MCF 10A (cell line): ENCODE data around the gene ST3GAL5. TPM values are rescaled to one million over a fixed set of nuclear protein-coding genes. Genes with fewer than 3 reads are reported as not detected.

Source experiments
- BruUV-seq: library from RNA; stranded (reverse); fragments of 400-500 nt; replicated peaks from 2 replicates; lab custom pipeline; 2021; lab: Mats Ljungman, UMichigan
- CTCF ChIA-PET: fragments of 300-600 bp; sonication (Branson Sonifier 250); formaldehyde crosslinking; extraction: SDS; loops from one replicate; lab custom pipeline; 2021; ENCODE audit warnings: antibody characterized with exemption, inconsistent platforms; lab: Yijun Ruan, JAX
- POLR2A ChIA-PET: fragments of 300-600, 350-650 bp; sonication (Branson Sonifier 250); formaldehyde crosslinking; extraction: SDS; loops from one replicate; lab custom pipeline; 2020; ENCODE audit warnings: antibody characterized with exemption, inconsistent platforms; lab: Yijun Ruan, JAX
- DNase-seq: peaks from one replicate; pipeline ENCODE4 v3.0.0-alpha.2; 2018; ENCODE audit not compliant: unreplicated experiment
- H3K27ac Mint-ChIP-seq: one replicate; pipeline ENCODE4 v1.8.0; 2022; ENCODE audit warnings: mild to moderate bottlenecking, low read depth, mixed read lengths; ENCODE audit not compliant: unreplicated experiment
- H3K27me3 Mint-ChIP-seq: one replicate; pipeline ENCODE4 v1.8.0; 2022; ENCODE audit warnings: mixed read lengths; ENCODE audit not compliant: insufficient read depth, unreplicated experiment
- H3K36me3 Mint-ChIP-seq: one replicate; pipeline ENCODE4 v1.8.0; 2022; ENCODE audit warnings: mild to moderate bottlenecking, moderate library complexity, mixed read lengths; ENCODE audit not compliant: insufficient read depth, unreplicated experiment
- H3K4me1 Mint-ChIP-seq: one replicate; pipeline ENCODE4 v1.8.0; 2022; ENCODE audit warnings: mixed read lengths; ENCODE audit not compliant: insufficient read depth, unreplicated experiment
- H3K4me3 Mint-ChIP-seq: one replicate; pipeline ENCODE4 v1.8.0; 2022; ENCODE audit warnings: mild to moderate bottlenecking, moderate library complexity, mixed read lengths; ENCODE audit not compliant: unreplicated experiment
- H3K9me3 Mint-ChIP-seq: one replicate; pipeline ENCODE4 v1.8.0; 2022; ENCODE audit warnings: mixed read lengths; ENCODE audit not compliant: unreplicated experiment
- intact Hi-C: fragments of 100-400 bp; cut with micrococcal nuclease; formaldehyde crosslinking; loops from 2 replicates; pipeline ENCODE4 v1.14.1; 2022
- total RNA-seq: library from RNA; stranded (reverse); gene quantifications from 2 replicates; pipeline ENCODE4 v1.2.3, GENCODE V29; 2022
- TF ChIP-seq, protein P1 (sequence below): fragments of 200-600 bp; IDR thresholded peaks from one replicate; pipeline ENCODE4 v1.8.0; 2022; ENCODE audit warnings: antibody characterized with exemption, mild to moderate bottlenecking; ENCODE audit not compliant: unreplicated experiment

Gene ST3GAL5
- total RNA-seq, 1 experiment from 2014 or later: 2.3 TPM

DNA sequence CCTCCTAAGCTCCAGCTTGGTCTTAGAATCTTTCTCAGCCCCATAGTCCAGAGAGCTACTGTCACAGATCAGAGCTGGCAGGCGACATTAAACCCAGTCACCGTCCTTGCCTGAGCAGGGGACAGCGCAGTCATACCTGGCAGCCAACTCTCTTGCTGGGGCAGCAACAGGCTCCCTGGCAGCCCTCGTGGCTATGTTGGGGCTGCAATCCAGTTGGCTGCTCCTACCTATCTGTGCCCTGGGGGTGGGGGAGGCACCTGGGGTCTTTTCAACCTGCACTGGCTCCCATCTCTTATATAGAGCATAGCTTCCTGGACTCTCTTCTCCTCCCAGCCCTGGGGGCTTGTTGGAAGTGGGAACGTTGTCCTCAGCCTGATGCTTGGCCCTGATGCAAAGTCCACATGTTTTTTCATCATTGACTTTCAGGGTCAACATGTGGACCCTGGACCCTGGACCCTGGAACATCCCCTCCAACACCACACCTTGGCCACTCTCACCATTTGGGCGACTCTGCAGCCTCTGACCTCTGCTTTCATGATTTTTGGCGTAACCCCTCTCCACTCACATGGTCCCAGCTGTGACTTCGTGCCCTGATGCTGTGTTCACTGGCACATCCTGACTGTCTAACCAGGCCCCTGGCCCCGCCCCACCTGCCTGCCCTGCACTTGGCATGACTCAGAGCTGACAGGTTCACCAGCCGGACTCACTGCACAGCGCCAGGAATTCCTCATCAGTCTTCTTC, 89.4 kb downstream of the ST3GAL5 start:
- TF ChIP-seq, protein P1, sequence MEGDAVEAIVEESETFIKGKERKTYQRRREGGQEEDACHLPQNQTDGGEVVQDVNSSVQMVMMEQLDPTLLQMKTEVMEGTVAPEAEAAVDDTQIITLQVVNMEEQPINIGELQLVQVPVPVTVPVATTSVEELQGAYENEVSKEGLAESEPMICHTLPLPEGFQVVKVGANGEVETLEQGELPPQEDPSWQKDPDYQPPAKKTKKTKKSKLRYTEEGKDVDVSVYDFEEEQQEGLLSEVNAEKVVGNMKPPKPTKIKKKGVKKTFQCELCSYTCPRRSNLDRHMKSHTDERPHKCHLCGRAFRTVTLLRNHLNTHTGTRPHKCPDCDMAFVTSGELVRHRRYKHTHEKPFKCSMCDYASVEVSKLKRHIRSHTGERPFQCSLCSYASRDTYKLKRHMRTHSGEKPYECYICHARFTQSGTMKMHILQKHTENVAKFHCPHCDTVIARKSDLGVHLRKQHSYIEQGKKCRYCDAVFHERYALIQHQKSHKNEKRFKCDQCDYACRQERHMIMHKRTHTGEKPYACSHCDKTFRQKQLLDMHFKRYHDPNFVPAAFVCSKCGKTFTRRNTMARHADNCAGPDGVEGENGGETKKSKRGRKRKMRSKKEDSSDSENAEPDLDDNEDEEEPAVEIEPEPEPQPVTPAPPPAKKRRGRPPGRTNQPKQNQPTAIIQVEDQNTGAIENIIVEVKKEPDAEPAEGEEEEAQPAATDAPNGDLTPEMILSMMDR: no peak
- intact Hi-C loops: no loop called here
- POLR2A ChIA-PET: interaction anchor here (0.9 to 1.0 kb wide), 2 partner anchors 13 to 57 kb away, joined by 3 to 4 read pairs; no protein-coding TSS in a partner anchor
- CTCF ChIA-PET: interaction anchor here (0.6 to 1.8 kb wide), 6 partner anchors 15 to 70 kb away, joined by 3 to 14 read pairs (median 4); no protein-coding TSS in a partner anchor
- Mint-ChIP-seq H3K4me1 (peaks cover 10% of the 10 kb centered on the region), H3K9me3 (no peaks in the 10 kb centered on the region), H3K27ac (peak overlapping the region; percentile 13), H3K4me3 (no peak overlapping the region), H3K36me3 (no peaks in the 10 kb centered on the region), H3K27me3 (no peaks in the 10 kb centered on the region)
- no TSS peak for BruUV-seq
- peak; percentile 74 for DNase-seq

GRCh38 chr2:85797921-85798320, 90.9 kb downstream of the ST3GAL5 start:
- no peak overlapping the region for H3K27ac Mint-ChIP-seq
- intact Hi-C loops: no loop called here
- DNase-seq: peak; percentile 59
- H3K36me3 Mint-ChIP-seq: no peaks in the 10 kb centered on the region
- peaks cover 14% of the 10 kb centered on the region for H3K4me1 Mint-ChIP-seq
- BruUV-seq: no TSS peak
- POLR2A ChIA-PET: interaction anchor here (0.5 kb wide), 1 partner anchor 221 kb away, joined by 4 read pairs; the partner anchor contains the start of gene VAMP8
- H3K9me3 Mint-ChIP-seq: no peaks in the 10 kb centered on the region
- H3K27me3 Mint-ChIP-seq: no peaks in the 10 kb centered on the region
- CTCF ChIA-PET: interaction anchor here (0.7 to 1.4 kb wide), 3 partner anchors 31 to 160 kb away, joined by 3 to 5 read pairs (median 5); no protein-coding TSS in a partner anchor
- TF ChIP-seq, protein P1: peak; percentile 22
- no peak overlapping the region for H3K4me3 Mint-ChIP-seq

DNA sequence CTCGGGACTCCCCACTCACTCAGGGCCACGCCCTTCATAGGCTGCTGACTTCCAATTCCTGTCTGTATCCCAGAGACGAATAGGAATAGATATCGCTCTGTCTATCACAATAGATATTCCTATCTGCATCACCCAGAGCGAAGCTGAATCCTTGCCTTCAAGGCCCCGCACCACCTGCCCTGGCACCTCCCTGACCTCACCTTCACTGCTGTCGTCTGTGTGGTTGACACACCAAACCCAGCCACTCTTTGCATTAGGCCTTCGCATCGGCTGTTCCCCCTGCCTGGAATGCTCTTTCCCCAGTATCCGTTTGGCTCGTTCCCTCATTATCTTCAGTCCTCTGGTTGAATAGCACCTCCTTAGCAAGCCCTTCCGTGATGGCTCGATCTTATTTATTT, 91.5 kb downstream of the ST3GAL5 start:
- Mint-ChIP-seq H3K9me3 (no peaks in the 10 kb centered on the region), H3K27me3 (no peaks in the 10 kb centered on the region), H3K4me3 (no peak overlapping the region), H3K4me1 (peaks cover 20% of the 10 kb centered on the region), H3K27ac (no peak overlapping the region), H3K36me3 (no peaks in the 10 kb centered on the region)
- TF ChIP-seq, protein P1: no peak
- ChIA-PET CTCF (interaction anchor here (0.9 to 1.4 kb wide), 3 partner anchors 17 to 160 kb away, joined by 4 to 5 read pairs (median 5); no protein-coding TSS in a partner anchor), POLR2A (no interaction called here)
- intact Hi-C loops: no loop called here
- no TSS peak for BruUV-seq
- DNase-seq: no peak
